Measurements from ENCODE around the gene LRP5.
A peak's percentile ranks its signal among the peaks of the same experiment; 100 is the strongest.
"Not testable (repeated sequence)": the region's sequence is repeated elsewhere in the genome, so short reads cannot be mapped to it uniquely, and the experiment has no call there.

LRP5 gene

GRCh38 chr11:68329978-68330699 is 17.7 kb downstream of the LRP5 start:
- DNase-seq = no peak

- no peak for DNase-seq
These were observed 18.4 kb downstream of the LRP5 start for GRCh38 chr11:68330700-68331337.

GRCh38 chr11:68331338-68331947 is 19.1 kb downstream of the LRP5 start:
- no peak for DNase-seq

GRCh38 chr11:68332186-68332585 is 19.8 kb downstream of the LRP5 start:
- DNase-seq = no peak

GRCh38 chr11:68333173-68333572 is 20.8 kb downstream of the LRP5 start:
- no peak for DNase-seq

- DNase-seq = no peak
These were observed 22.5 kb downstream of the LRP5 start for GRCh38 chr11:68334923-68335322.

GRCh38 chr11:68335683-68336082 is 23.3 kb downstream of the LRP5 start:
- DNase-seq = no peak

- DNase-seq = no peak
These were observed 24.3 kb downstream of the LRP5 start for GRCh38 chr11:68336716-68337115.

GRCh38 chr11:68337399-68337835 is 25.0 kb downstream of the LRP5 start:
- DNase-seq = no peak

GRCh38 chr11:68338051-68338780 is 25.8 kb downstream of the LRP5 start:
- DNase-seq = peak; percentile 19

GRCh38 chr11:68340003-68340767 is 27.8 kb downstream of the LRP5 start:
- DNase-seq = no peak

GRCh38 chr11:68340784-68341556 is 28.6 kb downstream of the LRP5 start:
- no peak for DNase-seq

GRCh38 chr11:68341557-68342458 is 29.4 kb downstream of the LRP5 start:
- no peak for DNase-seq

- DNase-seq = no peak
These were observed 30.2 kb downstream of the LRP5 start for GRCh38 chr11:68342459-68343158.

- DNase-seq = no peak
These were observed 31.4 kb downstream of the LRP5 start for GRCh38 chr11:68343761-68344256.

- not testable (repeated sequence) for DNase-seq
These were observed 32.4 kb downstream of the LRP5 start for GRCh38 chr11:68344821-68345220.

- no peak for DNase-seq
These were observed 33.5 kb downstream of the LRP5 start for GRCh38 chr11:68345776-68346461.

- no peak for DNase-seq
These were observed 34.0 kb downstream of the LRP5 start for GRCh38 chr11:68346462-68346790.

GRCh38 chr11:68347345-68347744 is 35.0 kb downstream of the LRP5 start:
- no peak for DNase-seq

All from EL (cell line).